Measurements from ENCODE around the gene RANBP1. TPM values are rescaled to one million over a fixed set of nuclear protein-coding genes. Genes with fewer than 3 reads are reported as not detected.

Gene RANBP1
- polyA plus RNA-seq, 6 donors from 2014 or later = 73.1 to 107 (median 91.0) TPM

DNA sequence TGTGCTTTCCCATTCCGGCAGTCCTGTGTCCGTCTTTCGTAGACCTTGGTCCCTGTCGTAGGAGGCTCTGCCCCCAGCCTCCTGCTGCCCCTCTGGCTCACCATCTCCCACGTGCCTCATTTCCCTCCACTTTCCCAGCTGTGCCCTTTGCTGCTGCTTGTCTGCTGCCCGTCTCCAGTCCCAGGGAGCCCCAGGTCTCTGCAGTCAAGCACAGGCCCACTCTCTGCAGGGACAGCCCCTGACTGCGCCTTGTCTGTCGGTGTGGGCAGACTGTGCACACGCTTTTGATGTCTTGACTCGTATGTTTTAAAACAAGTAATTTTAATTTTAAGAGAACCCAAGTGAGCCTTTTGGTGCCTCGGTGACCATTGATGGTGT, 23.4 kb upstream of the RANBP1 start:
- H3K9me3 Mint-ChIP-seq = peaks cover 0 to 4% (median 0%) of the 10 kb centered on the region in 7 donors
- H3K4me3 Mint-ChIP-seq = no peak overlapping the region
- DNase-seq (no peak), ATAC-seq (ENCODE audit: low read depth in 2 of 2) (no peak)
- H3K36me3 Mint-ChIP-seq = peaks cover 22 to 49% of the 10 kb centered on the region in 2 donors
- no peaks in the 10 kb centered on the region for H3K4me1 Mint-ChIP-seq
- H3K27me3 Mint-ChIP-seq = no peaks in the 10 kb centered on the region
- no peak overlapping the region for H3K27ac Mint-ChIP-seq

DNA sequence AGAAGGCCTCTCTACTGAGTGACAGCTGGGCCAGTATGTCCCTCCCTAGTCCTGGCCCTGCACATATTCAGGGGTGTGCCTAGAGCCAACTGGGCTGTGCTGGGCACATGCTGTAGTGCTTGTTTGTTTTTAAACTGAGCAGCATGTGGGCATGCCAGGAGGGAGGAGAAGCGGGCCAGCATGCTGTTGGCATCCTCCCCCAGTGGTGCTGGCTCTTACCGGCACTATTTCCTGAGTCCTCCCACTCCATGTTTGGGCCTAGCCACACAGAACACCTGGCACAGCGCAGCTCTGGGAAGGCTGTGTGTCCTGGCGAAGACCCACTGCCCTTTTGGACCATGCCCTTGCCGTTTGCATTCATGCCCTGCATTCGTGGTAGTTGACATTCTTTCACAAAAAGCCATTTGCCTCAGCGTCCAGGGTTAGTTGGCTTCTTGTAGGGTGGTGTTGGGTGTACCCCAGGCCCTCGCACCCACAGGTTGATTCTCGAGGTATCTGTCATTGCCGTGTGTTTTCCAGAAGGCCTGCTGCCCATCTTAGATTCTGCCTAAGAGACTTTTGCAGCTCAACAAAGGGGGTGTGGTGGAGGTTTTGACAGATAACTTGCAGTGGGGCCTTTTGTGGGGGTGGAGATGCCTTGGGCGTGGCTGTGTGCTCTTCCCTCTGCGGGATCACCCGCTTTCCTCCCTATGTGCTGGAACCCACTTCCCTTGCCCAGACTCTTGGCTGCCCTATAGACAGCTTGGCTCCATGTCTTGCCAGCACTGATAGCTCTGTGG, 22.3 kb upstream of the RANBP1 start:
- no peak overlapping the region for H3K27ac Mint-ChIP-seq
- H3K36me3 Mint-ChIP-seq = peaks cover 23 to 46% of the 10 kb centered on the region in 2 donors
- peaks cover 0 to 4% (median 0%) of the 10 kb centered on the region in 7 donors for H3K9me3 Mint-ChIP-seq
- ATAC-seq (ENCODE audit: low read depth in 2 of 2) (no peak), DNase-seq (no peak)
- H3K4me3 Mint-ChIP-seq = no peak overlapping the region
- H3K27me3 Mint-ChIP-seq = no peaks in the 10 kb centered on the region
- no peaks in the 10 kb centered on the region for H3K4me1 Mint-ChIP-seq

DNA sequence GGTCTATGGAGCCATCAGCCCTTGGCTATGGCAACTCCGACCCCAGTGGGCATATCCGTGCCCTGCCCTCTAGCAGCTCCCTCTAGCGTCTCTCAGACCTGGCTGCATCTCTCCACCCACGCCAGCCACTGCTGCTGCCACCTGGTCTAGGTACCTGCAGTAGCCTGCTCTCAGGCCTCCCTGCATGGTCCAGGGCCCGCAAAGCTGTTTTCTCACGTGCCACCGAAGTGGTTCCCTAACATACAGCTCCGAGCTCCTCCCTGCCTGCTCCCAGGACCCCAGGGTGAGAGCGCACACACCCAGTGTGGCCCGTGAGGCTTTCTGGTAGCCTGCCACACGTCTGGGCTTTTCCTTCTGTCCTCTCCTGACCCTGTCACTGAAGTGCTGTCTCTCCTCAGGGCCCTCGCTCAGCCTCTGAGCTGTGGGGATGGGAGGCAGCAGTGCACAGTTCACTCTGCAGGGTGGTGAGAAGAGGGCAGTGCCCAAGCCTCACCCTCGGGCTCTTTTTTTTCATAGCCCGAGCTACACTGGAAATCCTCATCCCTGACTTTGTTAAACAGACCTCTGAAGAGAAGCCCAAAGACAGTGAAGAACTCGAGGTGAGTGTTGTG, 21.6 kb upstream of the RANBP1 start:
- no peak for DNase-seq
- no peak for ATAC-seq (ENCODE audit: low read depth in 2 of 2)
- peaks cover 0 to 4% (median 0%) of the 10 kb centered on the region in 7 donors for H3K9me3 Mint-ChIP-seq
- no peaks in the 10 kb centered on the region for H3K27me3 Mint-ChIP-seq
- no peak overlapping the region for H3K4me3 Mint-ChIP-seq
- H3K4me1 Mint-ChIP-seq = no peaks in the 10 kb centered on the region
- peak overlapping the region in 1 of 6 donors; percentile 22 for H3K27ac Mint-ChIP-seq
- peaks cover 23 to 46% of the 10 kb centered on the region in 2 donors for H3K36me3 Mint-ChIP-seq

- peaks cover 20 to 39% of the 10 kb centered on the region in 2 donors for H3K36me3 Mint-ChIP-seq
These were observed 20.4 kb upstream of the RANBP1 start for GRCh38 chr22:20095521-20095920.

DNA sequence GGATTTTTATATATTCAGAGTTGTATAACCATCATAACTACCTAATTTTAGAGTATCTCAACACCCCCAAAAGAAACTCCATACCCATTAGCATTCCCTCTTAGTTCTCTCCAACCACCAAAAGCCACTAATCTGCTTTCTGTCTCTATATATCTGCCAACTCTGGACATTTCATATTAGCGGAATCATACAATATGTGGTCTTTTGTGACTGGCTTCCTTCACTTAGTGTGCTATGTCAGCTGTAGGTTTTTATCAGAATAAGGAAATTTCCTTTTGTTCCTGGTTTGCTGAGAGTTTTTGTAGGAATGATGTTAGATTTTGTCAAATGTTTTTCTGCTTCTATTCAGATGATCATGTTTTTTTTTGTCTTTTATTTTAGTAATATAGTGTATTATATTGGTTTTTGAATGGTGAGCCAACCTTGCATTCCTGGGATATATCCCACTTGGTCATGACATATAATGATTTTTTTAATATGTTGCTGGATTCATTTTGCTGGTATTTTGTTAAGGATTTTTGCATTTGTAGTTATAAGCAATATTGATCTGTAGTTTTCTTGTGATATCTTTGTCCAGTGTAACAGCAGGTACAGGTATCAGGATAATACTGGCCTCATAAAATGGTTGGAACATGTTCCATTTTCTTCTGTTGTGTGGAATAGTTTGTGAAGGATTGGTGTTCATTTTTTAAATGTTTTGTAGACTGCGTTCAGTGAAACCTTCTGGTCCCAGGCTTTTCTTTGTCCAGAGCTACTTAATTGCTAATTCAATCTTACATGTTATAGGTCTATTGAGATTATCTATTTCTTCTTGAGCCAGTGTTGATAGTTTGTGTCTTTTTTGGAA, 19.1 kb upstream of the RANBP1 start:
- H3K4me3 Mint-ChIP-seq = no peak overlapping the region
- ATAC-seq (ENCODE audit: low read depth in 2 of 2) (no peak), DNase-seq (no peak)
- peaks cover 0 to 4% (median 0%) of the 10 kb centered on the region in 7 donors for H3K9me3 Mint-ChIP-seq
- peaks cover 14 to 28% of the 10 kb centered on the region in 2 donors for H3K36me3 Mint-ChIP-seq
- no peaks in the 10 kb centered on the region for H3K27me3 Mint-ChIP-seq
- no peaks in the 10 kb centered on the region for H3K4me1 Mint-ChIP-seq
- no peak overlapping the region for H3K27ac Mint-ChIP-seq

More at GRCh38 chr22:20095521-20095920, 20.4 kb upstream of the RANBP1 start:
- no peak overlapping the region for H3K4me3 Mint-ChIP-seq
- ATAC-seq (ENCODE audit: low read depth in 2 of 2) (no peak), DNase-seq (no peak)
- H3K4me1 Mint-ChIP-seq = no peaks in the 10 kb centered on the region
- peak overlapping the region in 1 of 6 donors; percentile 21 for H3K27ac Mint-ChIP-seq
- peaks cover 0 to 4% (median 0%) of the 10 kb centered on the region in 7 donors for H3K9me3 Mint-ChIP-seq
- H3K27me3 Mint-ChIP-seq = no peaks in the 10 kb centered on the region

DNA sequence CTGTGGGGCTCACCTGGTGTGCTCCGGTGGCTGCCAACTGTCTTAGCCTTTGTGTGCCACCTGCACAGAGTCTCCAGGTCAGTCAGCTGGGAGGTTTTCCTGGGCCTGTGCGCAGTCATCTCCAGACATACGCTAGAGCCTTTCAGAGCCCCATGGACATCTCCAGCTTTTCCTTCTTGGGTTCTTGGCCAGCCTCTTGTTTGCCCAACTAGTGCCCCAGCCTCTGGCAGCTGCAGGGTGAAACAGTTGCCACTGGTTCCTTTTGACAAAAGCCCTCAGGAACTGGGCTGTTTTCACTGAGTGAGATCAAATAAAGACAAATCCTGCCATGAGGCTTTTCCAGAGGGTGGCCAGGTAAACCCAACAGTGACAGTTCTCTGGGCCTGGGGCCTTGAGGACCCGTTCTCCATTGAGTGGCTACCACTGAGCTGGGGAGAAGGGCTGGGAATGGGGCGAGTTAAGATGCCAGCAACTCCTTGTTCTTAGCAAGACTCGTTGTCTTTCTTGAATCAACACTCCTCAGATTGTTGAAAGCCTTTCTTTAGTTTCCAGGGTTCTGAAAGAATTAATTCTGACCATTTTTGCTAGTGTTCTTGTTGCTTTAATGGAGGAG, 16.7 kb upstream of the RANBP1 start:
- peaks cover 0 to 4% (median 0%) of the 10 kb centered on the region in 7 donors for H3K9me3 Mint-ChIP-seq
- no peak overlapping the region for H3K4me3 Mint-ChIP-seq
- H3K27me3 Mint-ChIP-seq = no peaks in the 10 kb centered on the region
- ATAC-seq (ENCODE audit: low read depth in 2 of 2) (no peak), DNase-seq (no peak)
- H3K27ac Mint-ChIP-seq = peak overlapping the region in 1 of 6 donors; percentile 64
- H3K36me3 Mint-ChIP-seq = peaks cover 14 to 23% of the 10 kb centered on the region in 2 donors
- H3K4me1 Mint-ChIP-seq = no peaks in the 10 kb centered on the region

- Mint-ChIP-seq H3K4me1 (no peaks in the 10 kb centered on the region), H3K27ac (peak overlapping the region in 1 of 6 donors; percentile 15), H3K4me3 (no peak overlapping the region), H3K9me3 (peaks cover 0 to 3% (median 0%) of the 10 kb centered on the region in 7 donors), H3K36me3 (peaks cover 7 to 12% of the 10 kb centered on the region in 2 donors), H3K27me3 (no peaks in the 10 kb centered on the region)
- ATAC-seq (ENCODE audit: low read depth in 2 of 2) (no peak), DNase-seq (no peak)
These were observed 14.3 kb upstream of the RANBP1 start for GRCh38 chr22:20101638-20102037.

DNA sequence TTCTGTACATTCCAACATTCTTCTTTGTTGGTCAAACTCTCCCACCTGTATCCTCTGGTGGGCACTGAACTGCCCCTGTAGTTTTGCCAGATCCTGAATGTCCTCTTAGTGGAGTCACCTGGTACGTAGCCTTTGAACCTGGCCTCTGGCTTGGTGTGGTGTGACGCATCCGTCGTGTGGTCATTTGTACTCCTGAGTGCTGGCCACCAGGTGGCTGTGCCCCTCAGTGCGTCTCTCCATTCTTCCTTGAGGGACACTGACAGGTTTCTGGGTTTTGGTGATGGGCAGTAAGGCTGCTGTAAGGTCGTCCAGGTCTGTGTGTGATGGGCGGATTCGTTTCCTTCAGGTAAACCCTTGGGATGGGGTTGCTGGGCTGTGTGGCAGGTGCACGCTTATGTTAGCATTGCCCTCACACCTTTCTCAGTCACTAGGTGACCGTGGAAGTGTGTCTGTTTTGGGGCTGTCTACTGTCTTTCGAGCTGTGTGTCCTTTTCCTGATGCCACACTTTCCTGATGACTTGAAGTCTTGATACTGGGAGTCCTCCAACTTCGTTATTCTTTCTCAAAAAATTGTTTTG, 13.6 kb upstream of the RANBP1 start:
- Mint-ChIP-seq H3K4me1 (no peaks in the 10 kb centered on the region), H3K9me3 (no peaks in the 10 kb centered on the region), H3K27ac (peak overlapping the region in 2 of 6 donors; percentile 22 to 64), H3K36me3 (peaks cover 3 to 6% of the 10 kb centered on the region in 2 donors), H3K27me3 (no peaks in the 10 kb centered on the region), H3K4me3 (no peak overlapping the region)
- DNase-seq (no peak), ATAC-seq (ENCODE audit: low read depth in 2 of 2) (no peak)

DNA sequence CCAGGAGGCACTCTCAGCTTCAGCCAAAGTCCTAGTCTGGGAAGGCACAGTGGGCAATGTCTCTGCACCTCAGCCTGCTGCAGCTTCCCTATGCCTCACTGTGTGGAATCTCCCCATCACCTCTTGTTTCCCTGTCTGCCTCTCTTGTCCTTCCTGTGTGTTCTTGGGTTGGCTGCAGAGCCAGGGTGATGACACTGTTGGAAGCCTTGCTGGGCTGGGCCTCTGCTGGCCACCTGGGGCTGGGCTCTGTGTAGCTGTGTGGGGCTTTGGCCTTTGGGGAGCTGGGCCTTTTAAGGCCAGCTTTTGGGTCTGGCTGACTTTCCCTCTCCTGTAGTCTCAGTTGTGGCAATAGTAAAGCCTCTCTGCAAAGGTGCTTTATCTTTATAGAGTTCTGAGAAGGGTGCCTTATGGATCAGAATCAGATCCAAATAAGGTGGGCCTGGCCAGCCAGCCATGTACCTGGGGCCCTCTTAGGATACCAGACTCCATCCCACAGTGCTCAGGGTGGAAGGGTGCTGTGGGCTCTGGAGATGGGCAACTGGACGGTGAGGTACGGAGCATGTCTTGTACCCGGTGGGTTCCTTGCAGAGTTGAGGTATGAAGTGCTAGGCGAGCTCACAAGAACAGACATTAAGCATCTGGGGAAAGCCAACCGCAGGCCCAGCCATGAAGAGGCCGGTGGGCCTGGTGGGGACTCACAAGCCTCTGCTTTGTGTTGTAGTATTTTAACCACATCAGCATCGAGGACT, 10.3 kb upstream of the RANBP1 start:
- Mint-ChIP-seq H3K27me3 (no peaks in the 10 kb centered on the region), H3K9me3 (no peaks in the 10 kb centered on the region), H3K4me3 (no peak overlapping the region), H3K36me3 (no peaks in the 10 kb centered on the region), H3K27ac (no peak overlapping the region), H3K4me1 (no peaks in the 10 kb centered on the region)
- DNase-seq = no peak
- ATAC-seq (ENCODE audit: low read depth in 2 of 2) = no peak

GRCh38 chr22:20106205-20106848, 9.6 kb upstream of the RANBP1 start:
- DNase-seq = no peak
- no peak overlapping the region for H3K4me3 Mint-ChIP-seq
- H3K36me3 Mint-ChIP-seq = no peaks in the 10 kb centered on the region
- ATAC-seq (ENCODE audit: low read depth in 2 of 2) = no peak
- H3K27me3 Mint-ChIP-seq = no peaks in the 10 kb centered on the region
- no peak overlapping the region for H3K27ac Mint-ChIP-seq
- no peaks in the 10 kb centered on the region for H3K4me1 Mint-ChIP-seq
- no peaks in the 10 kb centered on the region for H3K9me3 Mint-ChIP-seq

DNA sequence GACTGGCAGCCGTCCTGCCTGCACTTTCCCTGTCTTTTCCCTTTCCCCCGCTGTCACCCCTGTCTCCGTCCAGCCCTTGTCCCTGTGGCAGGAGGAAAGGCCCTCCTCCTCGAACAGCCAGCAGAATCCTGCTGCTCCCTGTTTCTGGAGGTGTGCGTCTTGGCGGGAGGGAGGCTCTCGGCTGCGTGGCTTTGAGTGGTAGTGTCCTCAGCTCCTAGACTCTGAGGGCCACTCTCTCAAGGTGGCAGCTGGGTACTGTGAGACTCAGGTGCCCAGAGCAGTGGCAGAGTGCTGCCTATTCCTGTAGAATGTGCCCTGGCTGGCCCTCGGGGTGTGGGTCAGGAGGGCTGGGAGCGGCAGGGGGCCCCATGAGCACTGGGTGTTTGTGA, 9.1 kb upstream of the RANBP1 start:
- H3K4me1 Mint-ChIP-seq = no peaks in the 10 kb centered on the region
- DNase-seq (no peak), ATAC-seq (ENCODE audit: low read depth in 2 of 2) (no peak)
- H3K9me3 Mint-ChIP-seq = no peaks in the 10 kb centered on the region
- H3K27ac Mint-ChIP-seq = peak overlapping the region in 1 of 6 donors; percentile 87
- H3K36me3 Mint-ChIP-seq = no peaks in the 10 kb centered on the region
- no peaks in the 10 kb centered on the region for H3K27me3 Mint-ChIP-seq
- no peak overlapping the region for H3K4me3 Mint-ChIP-seq

GRCh38 chr22:20107471-20107901, 8.4 kb upstream of the RANBP1 start:
- Mint-ChIP-seq H3K27ac (peak overlapping the region in 2 of 6 donors; percentile 57 to 62), H3K4me1 (peaks cover 0 to 3% (median 0%) of the 10 kb centered on the region in 3 donors), H3K27me3 (no peaks in the 10 kb centered on the region), H3K4me3 (no peak overlapping the region), H3K36me3 (no peaks in the 10 kb centered on the region), H3K9me3 (no peaks in the 10 kb centered on the region)
- ATAC-seq (ENCODE audit: low read depth in 2 of 2) (no peak), DNase-seq (no peak)
